Measurements from ENCODE around the gene SRSF4. TPM values are rescaled to one million over a fixed set of nuclear protein-coding genes. Genes with fewer than 3 reads are reported as not detected.

The SRSF4 gene
- total and polyA plus RNA-seq, 4 experiments from 2014 or later = 60.2 to 104 (median 85.1) TPM

- peak overlapping the region in 6 of 8 donors; percentile 4 to 78 (median 50) for H3K4me3 Mint-ChIP-seq
- Histone ChIP-seq H3K27me3 (ENCODE audit: insufficient read depth, low read length) (no peaks in the 10 kb centered on the region), H3K9me3 (ENCODE audit: control insufficient read depth in 1 of 2, low read length in 2 of 2) (no peaks in the 10 kb centered on the region), H3K4me3 (ENCODE audit: low read length in 2 of 2) (no peak overlapping the region), H3K4me1 (ENCODE audit: insufficient read depth, low read length) (peaks cover 60% of the 10 kb centered on the region), H3K27ac (ENCODE audit: low read depth, low read length) (no peak overlapping the region), H3K36me3 (ENCODE audit: insufficient read depth, low read length) (peaks cover 30% of the 10 kb centered on the region)
- H3K9me3 Mint-ChIP-seq = no peaks in the 10 kb centered on the region
- peak overlapping the region in 3 of 7 donors; percentile 10 to 54 (median 34) for H3K27ac Mint-ChIP-seq
- POLR2A ChIA-PET (ENCODE audit: partially characterized antibody) = interaction anchor here (1.3 to 4.5 kb wide), 2 partner anchors 9 to 12 kb away, joined by 3 to 26 read pairs; partner anchors contain the start of gene SRSF4
- H3K4me1 Mint-ChIP-seq = peaks cover 54 to 79% (median 68%) of the 10 kb centered on the region in 4 donors
- no peaks in the 10 kb centered on the region for H3K27me3 Mint-ChIP-seq
- peaks cover 31 to 58% of the 10 kb centered on the region in 2 donors for H3K36me3 Mint-ChIP-seq
- DNase-seq = no peak
- CTCF ChIA-PET (ENCODE audit: partially characterized antibody) = interaction anchor here (0.5 to 2.5 kb wide), 4 partner anchors 11 to 189 kb away, joined by 3 to 10 read pairs (median 4); partner anchors contain the start of gene SRSF4
- intact Hi-C loops (cut with micrococcal nuclease) = no loop called here
These were observed 11.7 kb downstream of the SRSF4 start for GRCh38 chr1:29169976-29170375.

GRCh38 chr1:29167904-29168303, 13.8 kb downstream of the SRSF4 start:
- no peak for DNase-seq
- Mint-ChIP-seq H3K27me3 (no peaks in the 10 kb centered on the region), H3K36me3 (peaks cover 26 to 69% of the 10 kb centered on the region in 2 donors), H3K27ac (no peak overlapping the region), H3K9me3 (no peaks in the 10 kb centered on the region), H3K4me3 (no peak overlapping the region), H3K4me1 (peaks cover 65 to 86% (median 75%) of the 10 kb centered on the region in 4 donors)
- ChIA-PET CTCF (ENCODE audit: partially characterized antibody) (interaction anchor here (1.1 to 2.1 kb wide), 4 partner anchors 12 to 283 kb away, joined by 3 to 6 read pairs (median 4); partner anchors contain the start of gene SRSF4), POLR2A (ENCODE audit: partially characterized antibody) (interaction anchor here (0.6 to 3.8 kb wide), 2 partner anchors 13 to 646 kb away, joined by 3 to 20 read pairs; partner anchors contain the start of gene SRSF4)
- intact Hi-C loops (cut with micrococcal nuclease) = no loop called here
- H3K9me3 ChIP-seq (ENCODE audit: control insufficient read depth in 1 of 2, low read length in 2 of 2) = no peaks in the 10 kb centered on the region
- H3K4me1 ChIP-seq (ENCODE audit: insufficient read depth, low read length) = peaks cover 68% of the 10 kb centered on the region
- no peak overlapping the region for H3K4me3 ChIP-seq (ENCODE audit: low read length in 2 of 2)
- peaks cover 30% of the 10 kb centered on the region for H3K36me3 ChIP-seq (ENCODE audit: insufficient read depth, low read length)
- no peaks in the 10 kb centered on the region for H3K27me3 ChIP-seq (ENCODE audit: insufficient read depth, low read length)
- no peak overlapping the region for H3K27ac ChIP-seq (ENCODE audit: low read depth, low read length)

- Histone ChIP-seq H3K36me3 (ENCODE audit: insufficient read depth, low read length) (peaks cover 30% of the 10 kb centered on the region), H3K4me3 (ENCODE audit: low read length in 2 of 2) (no peak overlapping the region), H3K27me3 (ENCODE audit: insufficient read depth, low read length) (no peaks in the 10 kb centered on the region), H3K4me1 (ENCODE audit: insufficient read depth, low read length) (peaks cover 65% of the 10 kb centered on the region), H3K9me3 (ENCODE audit: control insufficient read depth in 1 of 2, low read length in 2 of 2) (no peaks in the 10 kb centered on the region), H3K27ac (ENCODE audit: low read depth, low read length) (no peak overlapping the region)
- CTCF ChIA-PET (ENCODE audit: partially characterized antibody) = interaction anchor here (1.2 to 2.1 kb wide), 3 partner anchors 16 to 290 kb away, joined by 3 to 6 read pairs (median 4); partner anchors contain the start of gene SRSF4
- no peaks in the 10 kb centered on the region for H3K27me3 Mint-ChIP-seq
- DNase-seq = no peak
- POLR2A ChIA-PET (ENCODE audit: partially characterized antibody) = interaction anchor here (3.8 kb wide), 1 partner anchor 15 kb away, joined by 20 read pairs; the partner anchor contains the start of gene SRSF4
- intact Hi-C loops (cut with micrococcal nuclease) = no loop called here
- no peaks in the 10 kb centered on the region for H3K9me3 Mint-ChIP-seq
- peak overlapping the region in 1 of 8 donors; percentile 66 for H3K4me3 Mint-ChIP-seq
- H3K4me1 Mint-ChIP-seq = peaks cover 56 to 80% (median 67%) of the 10 kb centered on the region in 4 donors
- peaks cover 18 to 60% of the 10 kb centered on the region in 2 donors for H3K36me3 Mint-ChIP-seq
- peak overlapping the region in 4 of 7 donors; percentile 19 to 77 (median 48) for H3K27ac Mint-ChIP-seq
These were observed 15.3 kb downstream of the SRSF4 start for GRCh38 chr1:29166291-29166878.

GRCh38 chr1:29164588-29164987, 17.1 kb downstream of the SRSF4 start:
- Histone ChIP-seq H3K4me1 (ENCODE audit: insufficient read depth, low read length) (peaks cover 47% of the 10 kb centered on the region), H3K36me3 (ENCODE audit: insufficient read depth, low read length) (peaks cover 37% of the 10 kb centered on the region), H3K27me3 (ENCODE audit: insufficient read depth, low read length) (no peaks in the 10 kb centered on the region), H3K27ac (ENCODE audit: low read depth, low read length) (no peak overlapping the region), H3K4me3 (ENCODE audit: low read length in 2 of 2) (no peak overlapping the region), H3K9me3 (ENCODE audit: control insufficient read depth in 1 of 2, low read length in 2 of 2) (no peaks in the 10 kb centered on the region)
- Mint-ChIP-seq H3K4me1 (peaks cover 41 to 65% (median 52%) of the 10 kb centered on the region in 4 donors), H3K4me3 (no peak overlapping the region), H3K36me3 (peaks cover 15 to 61% of the 10 kb centered on the region in 2 donors), H3K27ac (peak overlapping the region in 4 of 7 donors; percentile 22 to 74 (median 66)), H3K27me3 (no peaks in the 10 kb centered on the region), H3K9me3 (no peaks in the 10 kb centered on the region)
- intact Hi-C loops (cut with micrococcal nuclease) = no loop called here
- DNase-seq = no peak
- POLR2A ChIA-PET (ENCODE audit: partially characterized antibody) = no interaction called here
- CTCF ChIA-PET (ENCODE audit: partially characterized antibody) = no interaction called here

- H3K4me3 ChIP-seq (ENCODE audit: low read length in 2 of 2) = no peak overlapping the region
- H3K36me3 ChIP-seq (ENCODE audit: insufficient read depth, low read length) = peaks cover 39% of the 10 kb centered on the region
- DNase-seq = no peak
- no peak overlapping the region for H3K4me3 Mint-ChIP-seq
- H3K36me3 Mint-ChIP-seq = peaks cover 16 to 66% of the 10 kb centered on the region in 2 donors
- H3K9me3 ChIP-seq (ENCODE audit: control insufficient read depth in 1 of 2, low read length in 2 of 2) = no peaks in the 10 kb centered on the region
- no peaks in the 10 kb centered on the region for H3K27me3 ChIP-seq (ENCODE audit: insufficient read depth, low read length)
- H3K4me1 Mint-ChIP-seq = peaks cover 31 to 51% (median 39%) of the 10 kb centered on the region in 4 donors
- peak overlapping the region in 2 of 7 donors; percentile 4 to 8 for H3K27ac Mint-ChIP-seq
- no peak overlapping the region for H3K27ac ChIP-seq (ENCODE audit: low read depth, low read length)
- H3K4me1 ChIP-seq (ENCODE audit: insufficient read depth, low read length) = peaks cover 36% of the 10 kb centered on the region
- no peaks in the 10 kb centered on the region for H3K9me3 Mint-ChIP-seq
- intact Hi-C loops (cut with micrococcal nuclease) = no loop called here
- H3K27me3 Mint-ChIP-seq = no peaks in the 10 kb centered on the region
- ChIA-PET CTCF (ENCODE audit: partially characterized antibody) (interaction anchor here (2.4 kb wide), 1 partner anchor 40 kb away, joined by 6 read pairs; no protein-coding TSS in a partner anchor), POLR2A (ENCODE audit: partially characterized antibody) (no interaction called here)
These were observed 19.1 kb downstream of the SRSF4 start for GRCh38 chr1:29162476-29163138.

GRCh38 chr1:29162025-29162424, 19.7 kb downstream of the SRSF4 start:
- Mint-ChIP-seq H3K9me3 (no peaks in the 10 kb centered on the region), H3K4me1 (peaks cover 29 to 46% (median 36%) of the 10 kb centered on the region in 4 donors), H3K27ac (peak overlapping the region in 2 of 7 donors; percentile 8 to 55), H3K4me3 (no peak overlapping the region), H3K36me3 (peaks cover 19 to 70% of the 10 kb centered on the region in 2 donors), H3K27me3 (no peaks in the 10 kb centered on the region)
- Histone ChIP-seq H3K9me3 (ENCODE audit: control insufficient read depth in 1 of 2, low read length in 2 of 2) (no peaks in the 10 kb centered on the region), H3K36me3 (ENCODE audit: insufficient read depth, low read length) (peaks cover 40% of the 10 kb centered on the region), H3K4me3 (ENCODE audit: low read length in 2 of 2) (no peak overlapping the region), H3K4me1 (ENCODE audit: insufficient read depth, low read length) (peaks cover 35% of the 10 kb centered on the region), H3K27me3 (ENCODE audit: insufficient read depth, low read length) (no peaks in the 10 kb centered on the region), H3K27ac (ENCODE audit: low read depth, low read length) (no peak overlapping the region)
- CTCF ChIA-PET (ENCODE audit: partially characterized antibody) = interaction anchor here (2.4 kb wide), 1 partner anchor 40 kb away, joined by 6 read pairs; no protein-coding TSS in a partner anchor
- no peak for DNase-seq
- intact Hi-C loops (cut with micrococcal nuclease) = no loop called here
- POLR2A ChIA-PET (ENCODE audit: partially characterized antibody) = no interaction called here

- no peak for DNase-seq
- no peak overlapping the region for H3K27ac Mint-ChIP-seq
- no peaks in the 10 kb centered on the region for H3K9me3 ChIP-seq (ENCODE audit: control insufficient read depth in 1 of 2, low read length in 2 of 2)
- H3K36me3 Mint-ChIP-seq = peaks cover 24 to 68% of the 10 kb centered on the region in 2 donors
- H3K4me1 ChIP-seq (ENCODE audit: insufficient read depth, low read length) = peaks cover 22% of the 10 kb centered on the region
- no peak overlapping the region for H3K4me3 Mint-ChIP-seq
- H3K4me3 ChIP-seq (ENCODE audit: low read length in 2 of 2) = no peak overlapping the region
- H3K27me3 Mint-ChIP-seq = no peaks in the 10 kb centered on the region
- H3K27ac ChIP-seq (ENCODE audit: low read depth, low read length) = no peak overlapping the region
- no peaks in the 10 kb centered on the region for H3K9me3 Mint-ChIP-seq
- intact Hi-C loops (cut with micrococcal nuclease) = no loop called here
- H3K36me3 ChIP-seq (ENCODE audit: insufficient read depth, low read length) = peaks cover 37% of the 10 kb centered on the region
- H3K27me3 ChIP-seq (ENCODE audit: insufficient read depth, low read length) = no peaks in the 10 kb centered on the region
- ChIA-PET CTCF (ENCODE audit: partially characterized antibody) (no interaction called here), POLR2A (ENCODE audit: partially characterized antibody) (no interaction called here)
- H3K4me1 Mint-ChIP-seq = peaks cover 13 to 24% (median 17%) of the 10 kb centered on the region in 4 donors
These were observed 21.9 kb downstream of the SRSF4 start for GRCh38 chr1:29159773-29160172.

Measured in CD4-positive, alpha-beta memory T cell (primary cell).